BLaER1 treated with 17β-estradiol and CSF1 and Interleukin-3, amounts not matched to agents 10 nM and 100 nM (cell line): Measurements from ENCODE around the gene SMIM1.

Source experiments
- H3K27ac ChIP-seq, 11 experiments: shearing (Covaris generic); formaldehyde crosslinking; 2 replicates each; pipeline ENCODE4 v1.8.1; 2022
- H3K27me3 ChIP-seq, 11 experiments: shearing (Covaris generic); formaldehyde crosslinking; 2 replicates each; pipeline ENCODE4 v1.8.1; 2022
- H3K36me3 ChIP-seq, 11 experiments: shearing (Covaris generic); formaldehyde crosslinking; 2 replicates each; pipeline ENCODE4 v1.8.1; 2022
- H3K4me1 ChIP-seq, 10 experiments: shearing (Covaris generic); formaldehyde crosslinking; 2 replicates each; pipeline ENCODE4 v1.8.1; 2022
- H3K4me2 ChIP-seq, 11 experiments: shearing (Covaris generic); formaldehyde crosslinking; 2 replicates each; pipeline ENCODE4 v1.8.1; 2022
- H3K4me3 ChIP-seq, 10 experiments: shearing (Covaris generic); formaldehyde crosslinking; 2 replicates each; pipeline ENCODE4 v1.8.1; 2022
- H3K9ac ChIP-seq, 11 experiments: shearing (Covaris generic); formaldehyde crosslinking; 2 replicates each; pipeline ENCODE4 v1.8.1; 2022
- H3K9me3 ChIP-seq, 11 experiments: shearing (Covaris generic); formaldehyde crosslinking; replicated peaks in 1 of 11; 2 replicates each; pipeline ENCODE4 v1.8.1; 2022
- H4K20me1 ChIP-seq, 11 experiments: shearing (Covaris generic); formaldehyde crosslinking; 2 replicates each; pipeline ENCODE4 v1.8.1; 2022
- Cebpa-rat ChIP-seq, 11 experiments: shearing (Covaris generic); IDR thresholded peaks; 2 replicates each; pipeline ENCODE4 v1.8.1; 2022

SMIM1 gene

GRCh38 chr1:3763351-3764125 is 9.0 kb upstream of the SMIM1 start:
- peaks cover 0 to 39% (median 13%) of the 10 kb centered on the region in 10 experiments; a peak in 13 of 20 replicates for H3K4me1 ChIP-seq
- H3K27me3 ChIP-seq: peaks cover 0 to 12% (median 0%) of the 10 kb centered on the region in 11 experiments; a peak in 5 of 22 replicates
- H3K36me3 ChIP-seq: no peaks in the 10 kb centered on the region; a peak in 2 of 22 replicates
- H3K4me3 ChIP-seq: no peak overlapping the region
- no peaks in the 10 kb centered on the region for H4K20me1 ChIP-seq
- H3K9ac ChIP-seq: no peak overlapping the region
- peaks cover 12 to 18% (median 14%) of the 10 kb centered on the region in 11 experiments; a peak in 21 of 22 replicates for H3K9me3 ChIP-seq
- no peak for TF ChIP-seq Cebpa-rat (IDR thresholded peaks at IDR 0.05)
- H3K4me2 ChIP-seq: no peak overlapping the region
- no peak overlapping the region for H3K27ac ChIP-seq

- peaks cover 0 to 12% (median 0%) of the 10 kb centered on the region in 11 experiments; a peak in 5 of 22 replicates for H3K27me3 ChIP-seq
- H3K36me3 ChIP-seq: no peaks in the 10 kb centered on the region
- no peak overlapping the region for H3K27ac ChIP-seq
- no peaks in the 10 kb centered on the region for H4K20me1 ChIP-seq
- no peak overlapping the region for H3K4me3 ChIP-seq
- H3K4me2 ChIP-seq: no peak overlapping the region
- TF ChIP-seq Cebpa-rat (IDR thresholded peaks at IDR 0.05): no peak
- H3K9ac ChIP-seq: no peak overlapping the region
- H3K4me1 ChIP-seq: peaks cover 22 to 44% (median 38%) of the 10 kb centered on the region in 10 experiments
- H3K9me3 ChIP-seq: no peaks in the 10 kb centered on the region
Measured at GRCh38 chr1:3767328-3767925, 5.1 kb upstream of the SMIM1 start.

- peaks cover 0 to 12% (median 5%) of the 10 kb centered on the region in 11 experiments; a peak in 6 of 22 replicates for H3K27me3 ChIP-seq
- H3K27ac ChIP-seq: no peak overlapping the region
- H4K20me1 ChIP-seq: peaks cover 0 to 12% (median 7%) of the 10 kb centered on the region in 11 experiments; a peak in 12 of 22 replicates
- H3K9me3 ChIP-seq: no peaks in the 10 kb centered on the region
- H3K4me2 ChIP-seq: peak overlapping the region in 8 of 11 experiments; percentile 34 to 100 (median 99); a peak in 15 of 22 replicates
- no peak overlapping the region for H3K4me3 ChIP-seq
- peaks cover 33 to 54% (median 51%) of the 10 kb centered on the region in 10 experiments for H3K4me1 ChIP-seq
- no peak for TF ChIP-seq Cebpa-rat (IDR thresholded peaks at IDR 0.05)
- no peaks in the 10 kb centered on the region for H3K36me3 ChIP-seq
- H3K9ac ChIP-seq: no peak overlapping the region
Measured at GRCh38 chr1:3768811-3769390, 3.6 kb upstream of the SMIM1 start.

- H3K27ac ChIP-seq: no peak overlapping the region
- peaks cover 0 to 12% (median 5%) of the 10 kb centered on the region in 11 experiments; a peak in 6 of 22 replicates for H3K27me3 ChIP-seq
- H4K20me1 ChIP-seq: peaks cover 0 to 23% (median 16%) of the 10 kb centered on the region in 11 experiments; a peak in 16 of 22 replicates
- H3K4me2 ChIP-seq: peak overlapping the region; percentile 30 to 100 (median 99); a peak in 21 of 22 replicates
- no peaks in the 10 kb centered on the region for H3K36me3 ChIP-seq
- H3K4me3 ChIP-seq: no peak overlapping the region
- H3K9me3 ChIP-seq: no peaks in the 10 kb centered on the region
- peaks cover 45 to 67% (median 63%) of the 10 kb centered on the region in 10 experiments for H3K4me1 ChIP-seq
- TF ChIP-seq Cebpa-rat (IDR thresholded peaks at IDR 0.05): no peak
- H3K9ac ChIP-seq: 0 out of 22 replicates have a peak overlapping the region, but pooled peaks of 1 of the 11 experiments have one; percentile 76
Measured at GRCh38 chr1:3770047-3770765, 2.3 kb upstream of the SMIM1 start.

GRCh38 chr1:3771108-3772026 is 1.2 kb upstream of the SMIM1 start:
- H3K27me3 ChIP-seq: peaks cover 0 to 5% (median under 1%) of the 10 kb centered on the region in 11 experiments; a peak in 4 of 22 replicates
- H3K4me3 ChIP-seq: peak overlapping the region; percentile 60 to 77 (median 66)
- peak overlapping the region; percentile 93 to 100 (median 99) for H3K4me2 ChIP-seq
- TF ChIP-seq Cebpa-rat (IDR thresholded peaks at IDR 0.05): no peak
- H3K36me3 ChIP-seq: no peaks in the 10 kb centered on the region
- peak overlapping the region; percentile 55 to 78 (median 75) for H3K9ac ChIP-seq
- peaks cover 57 to 79% (median 75%) of the 10 kb centered on the region in 10 experiments for H3K4me1 ChIP-seq
- H3K27ac ChIP-seq: peak overlapping the region in 10 of 11 experiments; percentile 37 to 69 (median 59); a peak in 17 of 22 replicates
- H4K20me1 ChIP-seq: peaks cover 3 to 34% (median 27%) of the 10 kb centered on the region in 11 experiments; a peak in 19 of 22 replicates
- H3K9me3 ChIP-seq: no peaks in the 10 kb centered on the region

- Histone ChIP-seq H3K27me3 (peaks cover 0 to 5% (median 0%) of the 10 kb centered on the region in 11 experiments; a peak in 3 of 22 replicates), H3K36me3 (no peaks in the 10 kb centered on the region), H3K4me1 (peaks cover 65 to 87% (median 83%) of the 10 kb centered on the region in 10 experiments), H3K4me2 (peak overlapping the region; percentile 93 to 100 (median 99)), H3K27ac (peak overlapping the region in 10 of 11 experiments; percentile 37 to 69 (median 59); a peak in 18 of 22 replicates), H3K4me3 (peak overlapping the region; percentile 60 to 77 (median 66)), H3K9me3 (no peaks in the 10 kb centered on the region), H4K20me1 (peaks cover 11 to 42% (median 35%) of the 10 kb centered on the region in 11 experiments; a peak in 20 of 22 replicates), H3K9ac (peak overlapping the region; percentile 55 to 78 (median 75))
- no peak for TF ChIP-seq Cebpa-rat (IDR thresholded peaks at IDR 0.05)
Measured at GRCh38 chr1:3772027-3772714, 378 bp upstream of the SMIM1 start.
